ENCODE measurements around the gene NFE2L3.

NFE2L3 gene

GRCh38 chr7:26178272-26178960, 26.4 kb downstream of the NFE2L3 start:
- DNase-seq (ENCODE audit: low spot score), result no peak
- no peak for TF ChIP-seq CTCF (IDR thresholded peaks at IDR 0.05; ENCODE audit: extremely low read depth, missing control alignments)

GRCh38 chr7:26179422-26179821, 27.4 kb downstream of the NFE2L3 start:
- TF ChIP-seq CTCF (IDR thresholded peaks at IDR 0.05; ENCODE audit: extremely low read depth, missing control alignments), result no peak
- no peak for DNase-seq (ENCODE audit: low spot score)

GRCh38 chr7:26179826-26180497, 28.0 kb downstream of the NFE2L3 start:
- no peak for TF ChIP-seq CTCF (IDR thresholded peaks at IDR 0.05; ENCODE audit: extremely low read depth, missing control alignments)

GRCh38 chr7:26180792-26181198, 28.8 kb downstream of the NFE2L3 start:
- no peak for TF ChIP-seq CTCF (IDR thresholded peaks at IDR 0.05; ENCODE audit: extremely low read depth, missing control alignments)
- DNase-seq (ENCODE audit: low spot score), result no peak

More at GRCh38 chr7:26179826-26180497, 28.0 kb downstream of the NFE2L3 start:
- no peak for DNase-seq (ENCODE audit: low spot score)

GRCh38 chr7:26181474-26182227, 29.7 kb downstream of the NFE2L3 start:
- TF ChIP-seq CTCF (IDR thresholded peaks at IDR 0.05; ENCODE audit: extremely low read depth, missing control alignments), result no peak
- no peak for DNase-seq (ENCODE audit: low spot score)

GRCh38 chr7:26182283-26182682, 30.3 kb downstream of the NFE2L3 start:
- no peak for DNase-seq (ENCODE audit: low spot score)
- no peak for TF ChIP-seq CTCF (IDR thresholded peaks at IDR 0.05; ENCODE audit: extremely low read depth, missing control alignments)

GRCh38 chr7:26182706-26183105, 30.7 kb downstream of the NFE2L3 start:
- DNase-seq (ENCODE audit: low spot score), result no peak
- TF ChIP-seq CTCF (IDR thresholded peaks at IDR 0.05; ENCODE audit: extremely low read depth, missing control alignments), result no peak
